ENCODE measurements around the gene SPRING1. TPM values are rescaled to one million over a fixed set of nuclear protein-coding genes. Genes with fewer than 3 reads are reported as not detected.

The SPRING1 gene
- total and polyA plus RNA-seq, 7 donors = 4.1 to 10.6 (median 7.9) TPM

DNA sequence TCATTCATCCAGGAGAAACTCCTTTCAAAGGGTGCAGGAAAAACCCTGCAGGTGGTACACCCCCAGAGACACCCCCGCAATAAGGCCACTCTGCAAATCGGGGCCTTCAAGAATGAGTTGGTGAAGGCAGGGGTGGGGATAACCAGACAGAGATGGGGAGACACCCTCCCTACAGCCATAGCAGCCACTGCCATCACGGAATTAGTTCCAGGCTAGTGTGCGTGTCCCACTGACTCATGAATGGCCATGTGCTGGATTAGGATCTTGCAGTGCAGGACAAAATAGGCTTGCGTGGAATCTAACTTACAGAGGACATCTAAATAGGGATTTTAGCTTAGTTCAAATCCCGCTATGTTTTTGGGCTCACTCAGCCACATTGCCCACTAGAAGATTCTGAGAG is 37.8 kb downstream of the SPRING1 start:
- Histone ChIP-seq H3K9me3 (no peaks in the 10 kb centered on the region), H3K4me1 (no peaks in the 10 kb centered on the region), H3K27me3 (ENCODE audit: insufficient read depth in 3 of 3, low read length in 2 of 3) (no peaks in the 10 kb centered on the region), H3K27ac (no peak overlapping the region), H3K4me3 (no peak overlapping the region), H3K36me3 (ENCODE audit: insufficient read depth in 1 of 2, low read depth in 1 of 2) (no peaks in the 10 kb centered on the region)
- no peak for DNase-seq
- no peak for ATAC-seq
- WGBS, 3 donors = 84 to 91% (median 84%) methylated on average over 6 of the region's 6 CpGs
- intact Hi-C loops (cut with DNase I) = loop anchor here (5.0 to 10.0 kb wide), 6 partner anchors 182 to 705 kb away; partner anchors contain the start of gene HRK (in 1 of the 2)
- TF ChIP-seq, protein P1, sequence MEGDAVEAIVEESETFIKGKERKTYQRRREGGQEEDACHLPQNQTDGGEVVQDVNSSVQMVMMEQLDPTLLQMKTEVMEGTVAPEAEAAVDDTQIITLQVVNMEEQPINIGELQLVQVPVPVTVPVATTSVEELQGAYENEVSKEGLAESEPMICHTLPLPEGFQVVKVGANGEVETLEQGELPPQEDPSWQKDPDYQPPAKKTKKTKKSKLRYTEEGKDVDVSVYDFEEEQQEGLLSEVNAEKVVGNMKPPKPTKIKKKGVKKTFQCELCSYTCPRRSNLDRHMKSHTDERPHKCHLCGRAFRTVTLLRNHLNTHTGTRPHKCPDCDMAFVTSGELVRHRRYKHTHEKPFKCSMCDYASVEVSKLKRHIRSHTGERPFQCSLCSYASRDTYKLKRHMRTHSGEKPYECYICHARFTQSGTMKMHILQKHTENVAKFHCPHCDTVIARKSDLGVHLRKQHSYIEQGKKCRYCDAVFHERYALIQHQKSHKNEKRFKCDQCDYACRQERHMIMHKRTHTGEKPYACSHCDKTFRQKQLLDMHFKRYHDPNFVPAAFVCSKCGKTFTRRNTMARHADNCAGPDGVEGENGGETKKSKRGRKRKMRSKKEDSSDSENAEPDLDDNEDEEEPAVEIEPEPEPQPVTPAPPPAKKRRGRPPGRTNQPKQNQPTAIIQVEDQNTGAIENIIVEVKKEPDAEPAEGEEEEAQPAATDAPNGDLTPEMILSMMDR (IDR thresholded peaks at IDR 0.05) = no peak

DNA sequence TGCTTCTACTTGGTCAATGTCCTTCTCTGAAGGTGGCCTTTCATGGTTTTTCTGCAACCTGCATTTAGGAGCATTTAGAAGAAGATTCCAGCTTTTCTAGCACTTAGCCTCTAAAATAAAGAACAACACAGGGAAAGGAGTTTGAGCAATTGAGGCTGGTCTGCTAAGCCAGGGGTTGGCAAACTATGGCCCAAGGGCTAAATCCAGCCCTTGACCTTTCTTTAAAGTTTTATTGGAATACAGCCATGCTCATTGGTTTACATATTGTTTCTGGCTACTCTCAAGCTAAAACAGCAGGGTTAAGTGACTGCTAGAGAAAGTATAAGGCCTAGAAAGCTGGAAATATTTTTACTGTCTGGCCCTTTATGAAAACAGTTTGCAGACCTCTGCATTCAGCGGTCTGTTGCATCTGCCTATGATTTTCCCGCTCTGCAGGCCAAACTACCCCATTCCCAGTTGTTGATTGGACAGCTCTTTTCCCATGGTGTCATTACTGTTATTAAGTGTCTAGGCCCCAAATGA is 39.3 kb downstream of the SPRING1 start:
- intact Hi-C loops (cut with DNase I) = no loop called here
- Histone ChIP-seq H3K36me3 (ENCODE audit: insufficient read depth in 1 of 2, low read depth in 1 of 2) (no peaks in the 10 kb centered on the region), H3K9me3 (no peaks in the 10 kb centered on the region), H3K4me3 (no peak overlapping the region), H3K4me1 (no peaks in the 10 kb centered on the region), H3K27me3 (ENCODE audit: insufficient read depth in 3 of 3, low read length in 2 of 3) (peaks cover 0 to 7% (median 4%) of the 10 kb centered on the region in 3 donors), H3K27ac (no peak overlapping the region)
- TF ChIP-seq, protein P1 (IDR thresholded peaks at IDR 0.05) = no peak
- ATAC-seq (no peak), DNase-seq (no peak)
- 67 to 83% (median 79%) methylated on average over 2 of the region's 2 CpGs for WGBS, 3 donors

DNA sequence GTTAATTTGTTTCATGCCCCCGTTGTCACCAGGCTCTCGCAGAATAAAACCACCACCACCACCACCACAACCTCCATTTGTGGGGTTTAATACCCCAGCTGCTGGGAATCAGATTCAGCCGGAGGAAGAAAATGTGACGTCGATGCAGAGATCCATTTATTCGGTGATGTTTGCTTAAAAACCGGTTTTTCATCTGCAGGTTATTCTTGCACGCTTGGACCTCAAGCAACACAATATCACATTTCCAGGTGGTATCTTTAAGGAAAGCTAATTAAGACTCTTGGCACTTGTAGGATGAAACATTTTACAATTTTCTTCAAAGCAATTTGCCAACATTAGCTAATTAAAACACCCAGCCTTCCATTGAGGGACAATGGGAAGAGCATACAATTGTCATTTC is 39.8 kb downstream of the SPRING1 start:
- intact Hi-C loops (cut with DNase I) = no loop called here
- DNase-seq = no peak
- Histone ChIP-seq H3K27ac (no peak overlapping the region), H3K27me3 (ENCODE audit: insufficient read depth in 3 of 3, low read length in 2 of 3) (peaks cover 0 to 12% (median 4%) of the 10 kb centered on the region in 3 donors), H3K4me1 (no peaks in the 10 kb centered on the region), H3K4me3 (no peak overlapping the region), H3K36me3 (ENCODE audit: insufficient read depth in 1 of 2, low read depth in 1 of 2) (no peaks in the 10 kb centered on the region), H3K9me3 (no peaks in the 10 kb centered on the region)
- WGBS, 3 donors = 73 to 78% (median 77%) methylated on average over 8 of the region's 8 CpGs
- TF ChIP-seq, protein P1 (IDR thresholded peaks at IDR 0.05) = no peak
- ATAC-seq = no peak

DNA sequence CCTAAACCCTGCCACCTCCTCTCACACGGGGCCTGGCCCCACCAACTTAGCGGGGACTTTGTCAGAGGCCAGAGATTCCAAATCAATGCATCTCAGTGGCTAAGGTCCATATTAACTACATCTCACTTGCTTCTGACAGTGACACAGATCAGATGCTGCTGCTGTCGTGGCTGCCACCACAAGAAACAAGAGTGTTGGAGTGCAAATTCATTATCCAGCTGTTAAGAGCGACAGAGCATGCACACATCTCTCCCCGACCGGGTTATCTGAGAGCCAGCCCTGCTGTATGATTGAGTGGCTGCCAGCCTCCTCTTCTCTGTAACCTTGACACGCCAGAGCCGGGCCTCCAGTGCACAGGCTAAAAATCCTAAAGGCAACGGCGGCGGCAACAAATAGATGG is 40.2 kb downstream of the SPRING1 start:
- Histone ChIP-seq H3K4me3 (no peak overlapping the region), H3K9me3 (no peaks in the 10 kb centered on the region), H3K27ac (no peak overlapping the region), H3K27me3 (ENCODE audit: insufficient read depth in 3 of 3, low read length in 2 of 3) (peaks cover 0 to 15% (median 4%) of the 10 kb centered on the region in 3 donors), H3K36me3 (ENCODE audit: insufficient read depth in 1 of 2, low read depth in 1 of 2) (no peaks in the 10 kb centered on the region), H3K4me1 (no peaks in the 10 kb centered on the region)
- DNase-seq = no peak
- TF ChIP-seq, protein P1 (IDR thresholded peaks at IDR 0.05) = no peak
- peak in 1 of 4 donors; percentile 11 for ATAC-seq
- intact Hi-C loops (cut with DNase I) = no loop called here
- WGBS, 3 donors = 42 to 54% (median 51%) methylated on average over 11 of the region's 11 CpGs

DNA sequence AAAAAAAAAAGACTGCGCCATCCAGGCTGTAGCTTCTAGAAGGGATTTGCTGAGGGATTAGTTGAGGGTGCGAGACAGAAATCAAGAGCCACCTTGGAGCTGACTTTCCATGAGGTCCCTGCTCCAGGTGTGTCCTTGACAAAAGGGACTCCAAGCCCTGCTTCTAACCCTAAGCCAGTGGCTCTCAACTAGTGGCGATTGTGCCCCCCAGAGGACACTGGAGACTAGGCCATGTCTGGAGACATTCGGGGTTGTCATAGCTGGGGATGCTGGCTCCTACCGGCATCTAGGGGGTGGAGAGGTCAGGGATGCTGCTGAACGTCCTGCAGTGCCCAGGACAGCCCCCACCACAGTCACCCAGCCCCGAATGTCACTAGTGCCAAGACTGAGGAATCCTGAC is 40.6 kb downstream of the SPRING1 start:
- Histone ChIP-seq H3K27ac (no peak overlapping the region), H3K9me3 (no peaks in the 10 kb centered on the region), H3K36me3 (ENCODE audit: insufficient read depth in 1 of 2, low read depth in 1 of 2) (no peaks in the 10 kb centered on the region), H3K4me3 (no peak overlapping the region), H3K27me3 (ENCODE audit: insufficient read depth in 3 of 3, low read length in 2 of 3) (peaks cover 0 to 19% (median 5%) of the 10 kb centered on the region in 3 donors), H3K4me1 (no peaks in the 10 kb centered on the region)
- ATAC-seq = peak in 2 of 4 donors; percentile 27 to 42
- WGBS, 3 donors = 57 to 70% (median 67%) methylated on average over 7 of the region's 7 CpGs
- DNase-seq = no peak
- TF ChIP-seq, protein P1 (IDR thresholded peaks at IDR 0.05) = no peak
- intact Hi-C loops (cut with DNase I) = no loop called here

Data from psoas muscle (tissue), 8 donors.